GM18502 (cell line): ENCODE data around the gene SNRNP48.

Experiments used
- ATAC-seq: cut with Tn5 transposase; IDR thresholded peaks from one replicate; pipeline ENCODE4 v1.9.1; 2021; ENCODE audit warnings: mild to moderate bottlenecking; ENCODE audit not compliant: unreplicated experiment, poor library complexity

Gene SNRNP48

GRCh38 chr6:7590918-7591302, 912 bp downstream of the SNRNP48 start:
- ATAC-seq: no peak

GRCh38 chr6:7591770-7592169, 1.8 kb downstream of the SNRNP48 start:
- no peak for ATAC-seq

DNA sequence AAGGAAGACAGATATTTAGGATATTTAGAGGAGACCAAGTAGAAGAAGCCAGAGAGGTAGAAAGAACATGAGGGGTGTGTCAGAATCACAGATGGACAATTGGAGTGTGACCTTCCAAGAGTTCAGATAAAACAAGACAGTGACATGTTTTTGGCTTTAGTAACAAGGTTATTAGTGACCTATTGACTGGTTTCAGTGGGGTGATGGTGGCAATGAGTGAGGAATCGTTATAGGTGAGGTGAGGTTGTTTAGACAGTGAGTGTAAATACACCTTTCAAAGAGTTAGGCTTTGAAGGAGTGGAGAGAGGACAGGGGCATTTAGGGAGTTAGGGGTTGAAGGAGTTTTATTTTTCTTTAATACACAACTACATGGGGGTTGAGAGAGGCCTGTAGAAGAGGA, 3.2 kb downstream of the SNRNP48 start:
- no peak for ATAC-seq

DNA sequence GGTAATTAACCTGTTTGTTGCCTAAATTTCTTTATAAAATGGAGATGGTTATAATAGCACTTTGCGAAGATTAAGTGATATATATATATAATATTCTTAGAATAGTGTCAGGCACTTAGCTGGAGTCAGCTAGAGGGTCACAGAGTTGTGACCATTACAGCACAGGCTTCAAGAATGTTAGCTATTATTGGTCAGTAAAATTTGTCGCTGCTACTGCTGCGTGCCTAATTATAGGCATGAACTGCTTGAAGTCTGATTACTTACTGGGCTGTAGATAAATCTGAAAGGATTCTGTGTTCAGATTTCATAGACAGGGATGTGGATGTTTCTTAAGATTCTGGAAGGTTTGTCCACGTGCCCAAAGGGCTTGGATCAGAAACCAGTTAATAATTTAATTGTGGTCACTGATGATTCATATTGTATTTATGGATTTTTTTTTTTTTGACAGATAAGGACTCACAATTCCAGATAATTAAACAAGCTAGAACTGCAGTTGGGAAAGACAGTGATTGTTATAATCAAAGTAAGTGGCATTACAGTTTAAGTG, 4.7 kb downstream of the SNRNP48 start:
- no peak for ATAC-seq

GRCh38 chr6:7604003-7604402, 14.0 kb downstream of the SNRNP48 start:
- no peak for ATAC-seq

GRCh38 chr6:7604506-7604905, 14.5 kb downstream of the SNRNP48 start:
- peak; percentile 48 for ATAC-seq

DNA sequence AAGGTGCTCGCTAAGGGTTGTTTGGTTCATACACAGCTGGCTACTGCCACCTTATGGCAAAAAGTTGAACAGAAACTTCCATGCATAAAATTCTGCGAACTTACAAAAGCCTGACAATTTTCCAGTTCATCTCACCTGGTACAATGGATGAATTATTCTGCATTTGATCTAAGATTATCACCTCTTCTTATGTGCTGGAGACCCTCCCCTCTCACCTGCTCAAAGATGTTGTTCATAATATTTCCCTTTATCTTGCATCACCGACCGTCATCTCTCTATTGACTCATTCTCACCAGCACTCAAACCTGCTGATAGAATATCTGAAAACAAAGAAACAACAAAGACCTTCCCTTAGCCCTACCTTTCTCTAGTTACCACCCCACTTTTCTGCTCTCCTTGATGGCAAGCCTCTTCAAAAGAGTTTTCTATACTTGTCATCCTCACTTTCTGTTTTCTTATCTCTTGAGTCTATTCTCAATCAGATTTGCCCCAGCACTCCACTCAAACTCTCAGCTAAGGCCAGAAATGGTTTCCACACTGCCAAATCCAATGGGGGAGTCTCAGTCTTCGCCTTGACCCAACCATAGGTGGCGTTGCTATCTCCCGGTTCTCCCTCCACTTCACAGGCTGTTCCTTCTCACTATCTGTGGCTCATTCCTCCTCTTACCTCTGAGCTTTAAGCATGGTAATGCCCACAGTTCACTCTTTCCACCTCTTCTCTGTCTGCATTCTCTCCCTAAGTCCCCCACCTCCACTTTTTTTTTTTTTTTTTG, 25.8 kb downstream of the SNRNP48 start:
- ATAC-seq: no peak

DNA sequence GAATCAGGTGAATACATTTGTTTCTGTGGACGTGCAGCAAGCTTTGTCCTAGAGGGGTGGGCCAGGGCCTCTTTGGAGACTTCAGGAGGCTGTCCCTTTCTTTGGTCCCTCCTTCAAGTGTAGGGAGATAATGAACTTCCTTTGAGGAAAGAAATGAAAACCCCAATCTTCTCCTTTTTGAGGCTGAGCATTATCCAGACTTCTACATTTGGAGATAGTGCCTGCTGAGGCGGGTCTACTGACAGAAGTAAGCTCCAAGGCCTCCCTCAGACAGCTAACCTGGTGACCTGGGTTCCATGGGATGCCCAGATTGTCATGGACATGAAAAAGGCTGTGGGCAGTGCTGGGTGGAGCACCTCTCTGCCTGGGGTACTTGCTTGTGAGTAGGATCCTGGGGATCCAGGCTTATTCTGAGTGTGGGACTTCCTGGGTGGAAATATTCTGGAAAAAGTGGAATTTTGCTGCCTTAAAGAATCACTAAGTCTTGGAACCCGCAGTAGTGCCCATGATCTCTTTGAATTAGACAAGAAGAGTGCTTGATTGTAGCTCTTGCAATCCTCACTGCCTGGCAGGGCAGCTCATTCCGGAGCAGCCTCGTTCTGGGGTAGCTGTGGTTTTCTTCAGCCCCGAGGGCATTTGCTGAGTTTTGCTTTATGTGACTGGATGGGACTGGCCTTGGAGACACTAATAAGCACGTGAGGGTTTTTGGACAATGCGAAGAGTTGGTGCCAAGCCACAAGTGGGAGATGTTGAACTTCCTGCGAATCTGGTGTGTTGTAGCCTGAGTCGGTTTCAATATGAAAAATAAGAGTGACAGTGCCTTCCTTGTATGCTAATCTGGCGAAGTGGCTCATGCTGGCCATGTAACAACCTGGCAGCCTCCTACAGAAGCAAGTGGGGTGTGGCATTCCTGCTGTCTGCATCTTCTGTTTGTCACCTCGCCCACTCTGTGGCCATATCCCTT, 28.1 kb downstream of the SNRNP48 start:
- peak; percentile 62 for ATAC-seq

DNA sequence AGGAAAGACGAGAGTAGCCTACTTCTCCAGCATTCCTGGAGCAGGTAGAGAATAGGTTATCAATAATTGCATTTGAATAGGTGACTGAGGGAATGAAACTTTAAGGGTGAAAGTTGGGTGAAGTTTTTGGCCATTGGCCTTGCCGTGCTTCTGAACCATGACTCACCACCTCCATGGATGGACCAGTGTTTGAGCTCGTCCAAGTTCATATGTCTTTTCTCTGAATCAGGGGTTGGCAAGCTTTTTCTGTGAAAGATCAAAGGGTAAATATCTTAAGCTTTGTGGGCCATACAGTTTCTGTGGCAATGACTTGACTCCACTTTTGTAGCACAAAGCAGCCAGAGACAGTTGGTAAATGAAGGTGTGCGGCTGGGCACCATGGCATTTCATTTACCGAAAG, 31.8 kb downstream of the SNRNP48 start:
- ATAC-seq: no peak

DNA sequence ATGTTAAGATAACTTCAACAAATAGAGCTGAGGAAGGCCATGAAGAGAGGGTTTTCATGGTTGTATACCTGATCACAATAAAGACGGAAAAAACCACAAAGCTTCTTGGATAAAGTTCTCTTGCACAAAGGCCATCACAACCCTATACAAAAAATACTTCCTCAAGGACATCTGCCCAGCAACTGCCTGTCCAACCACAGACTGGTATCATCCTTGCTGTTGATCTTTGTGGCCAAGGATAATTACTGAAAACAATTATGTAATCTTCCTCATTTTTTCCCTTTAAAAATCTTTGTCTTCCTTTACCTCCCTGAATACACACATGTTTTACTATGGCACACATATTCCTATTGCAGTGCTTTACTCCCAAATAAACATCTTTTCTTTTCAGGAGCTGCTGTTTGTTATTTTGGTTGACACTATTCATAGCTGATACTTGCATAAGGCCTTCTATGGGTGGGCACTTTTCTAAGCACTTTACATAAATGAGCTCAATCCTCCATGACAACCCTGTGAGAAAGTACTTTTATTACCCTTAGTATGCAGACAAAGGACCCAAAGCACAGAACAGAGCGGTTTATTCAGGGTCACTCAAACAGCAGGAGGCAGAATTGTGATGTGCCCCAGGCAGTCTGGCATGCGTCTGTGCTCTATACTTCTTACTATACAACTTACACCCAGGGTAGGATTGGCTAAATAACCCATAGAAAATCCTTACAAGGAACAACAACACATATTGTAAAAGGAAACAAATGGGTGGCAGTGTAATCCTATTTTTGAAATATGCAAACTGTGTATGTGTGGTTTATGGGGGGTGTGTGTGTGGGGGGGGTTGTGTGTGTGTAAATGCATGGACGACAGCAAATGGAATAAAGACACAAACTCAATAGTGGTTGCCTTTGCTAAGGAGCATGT, 35.1 kb downstream of the SNRNP48 start:
- ATAC-seq: no peak

GRCh38 chr6:7628479-7628878, 38.5 kb downstream of the SNRNP48 start:
- ATAC-seq: no peak

GRCh38 chr6:7628909-7629308, 38.9 kb downstream of the SNRNP48 start:
- no peak for ATAC-seq

DNA sequence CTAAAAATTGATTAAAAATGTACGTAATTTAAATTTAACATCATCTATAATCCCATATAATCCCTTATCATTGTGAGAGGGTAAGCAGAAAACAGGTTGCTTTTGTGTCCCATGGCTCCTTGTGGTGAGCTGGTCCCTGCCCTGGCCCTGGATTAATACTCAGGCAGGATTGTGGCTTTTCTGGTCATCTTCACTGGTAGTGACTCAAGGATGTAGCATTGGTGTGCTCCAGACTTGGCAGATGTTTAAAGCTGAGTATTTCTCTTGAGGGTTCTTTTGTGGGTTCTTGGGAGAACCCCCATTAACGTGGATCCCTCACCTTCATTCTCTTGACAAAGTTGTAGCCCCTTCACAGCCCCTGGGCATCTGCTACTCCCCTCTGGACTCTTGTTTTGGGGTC, 39.3 kb downstream of the SNRNP48 start:
- ATAC-seq: no peak

DNA sequence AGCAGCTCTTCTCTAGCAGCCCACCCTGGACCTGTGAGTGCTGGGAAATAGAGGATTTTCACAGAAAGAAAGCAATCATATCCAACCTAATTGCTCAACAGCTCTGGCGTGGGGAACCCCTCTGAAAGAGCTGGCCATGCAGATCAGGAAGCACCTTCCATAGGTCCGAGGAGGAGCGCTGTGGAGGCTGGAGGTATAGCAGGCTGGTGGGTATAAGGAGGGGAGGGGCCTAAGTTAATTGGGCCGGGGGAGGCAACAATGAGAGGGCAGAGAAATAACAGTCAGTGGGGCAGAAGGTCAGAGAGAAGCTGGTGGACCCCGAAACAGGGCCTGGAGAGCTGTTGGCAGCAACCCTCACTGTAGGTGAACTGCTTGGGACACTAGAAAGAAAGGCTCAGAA, 40.8 kb downstream of the SNRNP48 start:
- no peak for ATAC-seq

DNA sequence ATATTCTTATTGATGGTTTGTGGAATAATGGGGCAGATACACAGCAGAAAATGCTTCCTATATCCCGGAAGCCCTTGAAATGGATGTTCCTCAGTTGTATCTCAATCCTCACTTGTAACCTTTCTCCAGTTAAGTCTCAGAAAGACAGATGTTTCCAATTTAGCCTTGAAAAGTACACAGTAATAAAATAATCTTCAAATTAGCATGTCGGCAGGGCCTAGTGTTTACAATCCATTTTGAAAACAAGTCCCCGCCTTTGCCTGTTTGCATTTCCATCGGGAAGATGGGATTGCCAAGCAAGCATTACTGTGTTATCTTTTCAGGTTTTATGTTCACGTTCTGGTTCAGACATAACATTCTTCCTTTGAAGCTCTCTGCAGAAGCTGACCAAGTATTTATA, 41.5 kb downstream of the SNRNP48 start:
- no peak for ATAC-seq

DNA sequence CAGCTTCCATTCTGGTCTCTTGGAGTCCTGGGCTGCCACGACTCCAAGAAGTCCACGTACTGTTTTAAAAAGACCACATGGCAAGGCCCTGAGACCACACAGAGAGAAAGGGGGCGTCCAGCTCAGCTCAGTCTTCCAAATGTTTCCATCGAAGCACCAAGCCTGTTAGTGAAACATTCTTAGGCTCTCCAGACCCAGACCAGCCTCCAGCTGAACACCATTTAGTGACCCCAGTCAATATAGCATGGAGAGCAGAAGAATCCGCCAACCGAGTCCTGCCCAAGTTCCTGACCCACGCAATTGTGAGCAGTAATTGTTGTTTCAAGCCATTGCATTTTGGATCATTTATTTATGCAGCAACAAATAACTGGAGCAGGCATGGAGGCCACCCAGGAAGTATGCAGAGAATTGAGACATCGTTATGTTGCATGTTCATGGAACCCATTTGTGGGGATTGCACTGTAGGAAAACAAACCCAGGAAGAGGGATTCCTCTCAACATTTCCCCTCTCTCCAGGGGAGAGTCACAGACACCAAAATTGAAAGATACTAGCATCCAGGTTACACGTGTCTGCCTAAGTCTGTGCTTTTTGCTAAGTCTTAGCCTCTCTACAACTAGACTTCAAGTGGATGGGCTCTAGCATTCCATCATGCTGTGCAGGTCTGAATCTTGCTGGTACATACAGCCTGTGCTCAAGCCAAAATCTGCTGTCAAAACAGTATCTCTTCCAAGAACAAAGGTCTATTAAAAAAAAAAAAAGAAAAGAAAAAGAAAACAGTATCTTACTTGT, 42.7 kb downstream of the SNRNP48 start:
- no peak for ATAC-seq

DNA sequence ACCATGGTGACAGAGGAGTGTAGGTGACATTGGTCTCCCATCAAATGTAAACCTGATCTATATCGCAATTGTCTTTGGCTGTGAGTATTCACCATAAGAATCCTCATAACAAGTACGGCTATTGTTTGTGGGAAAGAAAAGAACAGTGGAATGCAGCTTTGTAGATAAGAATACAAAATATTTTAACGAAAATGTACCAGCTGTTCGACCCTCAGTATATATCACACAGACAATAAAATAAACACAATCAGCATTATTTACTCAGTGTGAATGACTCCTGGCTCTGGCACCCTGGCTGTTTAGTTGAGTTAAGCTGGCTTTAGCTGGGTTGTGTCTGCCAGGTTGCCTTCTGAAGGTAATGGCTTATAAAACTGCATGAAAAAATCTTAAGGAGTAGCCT, 43.4 kb downstream of the SNRNP48 start:
- ATAC-seq: no peak

GRCh38 chr6:7636151-7636550, 46.2 kb downstream of the SNRNP48 start:
- no peak for ATAC-seq

DNA sequence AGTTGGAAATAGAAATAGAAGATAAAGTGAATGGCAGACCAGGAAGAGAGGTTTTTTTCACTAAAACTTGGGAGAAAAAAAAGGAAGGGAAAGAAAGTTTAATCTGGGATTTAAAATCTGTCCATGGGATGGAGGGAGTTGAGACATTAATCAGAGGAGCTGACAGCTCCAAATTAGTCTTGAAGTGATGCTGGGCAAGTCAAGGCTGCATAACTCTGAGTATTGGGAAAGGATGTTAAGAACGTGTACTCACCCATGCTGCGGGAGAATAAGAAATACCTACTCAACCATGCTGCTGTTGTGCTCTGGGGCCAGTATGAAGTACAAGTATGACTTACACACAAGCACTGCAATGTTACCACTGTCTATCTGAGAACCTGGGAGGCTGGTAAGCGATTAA, 47.5 kb downstream of the SNRNP48 start:
- no peak for ATAC-seq
